Measurements from ENCODE around the gene DCTN1. TPM values are rescaled to one million over a fixed set of nuclear protein-coding genes. Genes with fewer than 3 reads are reported as not detected.

The DCTN1 gene
- total RNA-seq, 1 experiment from 2014 or later = 136 TPM

GRCh38 chr2:74312913-74313312 lies 67.2 kb downstream of the DCTN1 start:
- in situ Hi-C loops (cut with HindIII; ENCODE audit: low pct_unique_long_range_greater_than_20kb, low sequenced_read_pairs) = no loop called here
- DNase-seq (ENCODE audit: low read depth, low spot score) = no peak

Small RNA genes within 50 kb of the gene (small RNA-seq; reads per million reads assigned to genes)
- gene RNU6-542P = 0 reads per million in 2 experiments
- gene TAF13P2 = 0 reads per million in 2 experiments

Other genes starting within 250 kb of the DCTN1 start
- gene BOLA3, start 232.4 kb downstream of the DCTN1 start, total RNA-seq (2014; rRNA removed; shearing (Covaris generic)) = 213 and 214 TPM in 2 replicates
- gene MOB1A, start 201.4 kb downstream of the DCTN1 start, total RNA-seq (2014; rRNA removed; shearing (Covaris generic)) = 118 and 132 TPM in 2 replicates
- gene MTHFD2, start 181.7 kb downstream of the DCTN1 start, total RNA-seq (2014; rRNA removed; shearing (Covaris generic)) = 319 and 361 TPM in 2 replicates
- 0.29 and 0.63 TPM in 2 replicates for gene SLC4A5, start 36.9 kb downstream of the DCTN1 start, total RNA-seq (2014; rRNA removed; shearing (Covaris generic))
- 0.53 and 0.85 TPM in 2 replicates for gene C2orf81, start 41.3 kb upstream of the DCTN1 start, total RNA-seq (2014; rRNA removed; shearing (Covaris generic))
- gene WDR54, start 41.4 kb upstream of the DCTN1 start, total RNA-seq (2014; rRNA removed; shearing (Covaris generic)) = 26.9 and 27.7 TPM in 2 replicates
- gene RTKN, start 61.6 kb upstream of the DCTN1 start, total RNA-seq (2014; rRNA removed; shearing (Covaris generic)) = 56.1 and 59.5 TPM in 2 replicates
- 21.6 and 23.6 TPM in 2 replicates for gene INO80B, start 74.8 kb upstream of the DCTN1 start, total RNA-seq (2014; rRNA removed; shearing (Covaris generic))
- 45.9 and 52.1 TPM in 2 replicates for gene WBP1, start 78.1 kb upstream of the DCTN1 start, total RNA-seq (2014; rRNA removed; shearing (Covaris generic))
- gene MOGS, start 85.1 kb upstream of the DCTN1 start, total RNA-seq (2014; rRNA removed; shearing (Covaris generic)) = 68.8 and 73.1 TPM in 2 replicates
- 55.9 and 66.3 TPM in 2 replicates for gene MRPL53, start 92.4 kb upstream of the DCTN1 start, total RNA-seq (2014; rRNA removed; shearing (Covaris generic))
- 10.9 and 13.9 TPM in 2 replicates for gene CCDC142, start 102.7 kb upstream of the DCTN1 start, total RNA-seq (2014; rRNA removed; shearing (Covaris generic))
- gene TTC31, start 102.8 kb upstream of the DCTN1 start, total RNA-seq (2014; rRNA removed; shearing (Covaris generic)) = 16.5 and 17.6 TPM in 2 replicates
- gene LBX2, start 119.3 kb upstream of the DCTN1 start, total RNA-seq (2014; rRNA removed; shearing (Covaris generic)) = 7.7 and 14.9 TPM in 2 replicates
- gene PCGF1, start 127.4 kb upstream of the DCTN1 start, total RNA-seq (2014; rRNA removed; shearing (Covaris generic)) = 72.8 and 72.9 TPM in 2 replicates
- 0.16 and 0.55 TPM in 2 replicates for gene TLX2, start 134.1 kb upstream of the DCTN1 start, total RNA-seq (2014; rRNA removed; shearing (Covaris generic))
- 0.16 and 0.21 TPM in 2 replicates for gene DQX1, start 145.9 kb upstream of the DCTN1 start, total RNA-seq (2014; rRNA removed; shearing (Covaris generic))
- 366 and 433 TPM in 2 replicates for gene AUP1, start 149.4 kb upstream of the DCTN1 start, total RNA-seq (2014; rRNA removed; shearing (Covaris generic))
- gene HTRA2, start 149.6 kb upstream of the DCTN1 start, total RNA-seq (2014; rRNA removed; shearing (Covaris generic)) = 99.6 and 106 TPM in 2 replicates
- 29.6 and 30.4 TPM in 2 replicates for gene LOXL3, start 173.6 kb upstream of the DCTN1 start, total RNA-seq (2014; rRNA removed; shearing (Covaris generic))
- gene DOK1, start 174.4 kb upstream of the DCTN1 start, total RNA-seq (2014; rRNA removed; shearing (Covaris generic)) = 3.5 and 3.9 TPM in 2 replicates